ENCODE results near the gene IL12B.
"Not testable (repeated sequence)": the region's sequence is repeated elsewhere in the genome, so short reads cannot be mapped to it uniquely, and the experiment has no call there.

IL12B gene

DNA sequence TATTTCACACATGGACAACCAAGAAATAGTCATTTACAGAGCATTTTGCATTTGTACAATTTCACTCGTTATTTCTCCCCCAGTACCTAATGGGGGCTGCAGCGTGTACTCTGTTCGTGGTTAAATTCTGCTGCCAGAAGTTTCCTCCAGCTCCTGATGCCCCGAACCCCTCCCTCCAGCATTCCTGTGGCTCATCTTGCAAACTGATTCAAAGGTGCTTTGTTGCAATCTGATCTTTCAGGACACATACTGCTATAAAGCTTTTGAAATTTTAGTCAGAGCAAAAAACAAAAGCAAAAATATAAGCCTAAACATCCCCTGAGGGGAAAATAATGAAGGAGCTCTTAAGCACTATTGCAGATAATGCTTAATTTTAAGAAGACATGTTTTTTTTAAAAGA is 39.5 kb downstream of the IL12B start:
- H3K4me1 ChIP-seq: peaks cover 0 to 5% (median 0%) of the 10 kb centered on the region in 10 experiments; a peak in 2 of 20 replicates
- H3K27ac ChIP-seq: no peak overlapping the region
- H3K4me3 ChIP-seq: no peak overlapping the region
- peaks cover 0 to 14% (median 7%) of the 10 kb centered on the region in 11 experiments; a peak in 13 of 22 replicates for H3K9me3 ChIP-seq (replicated peaks in 1 of 11)
- H3K27me3 ChIP-seq: no peaks in the 10 kb centered on the region
- H3K36me3 ChIP-seq: no peaks in the 10 kb centered on the region
- H3K4me2 ChIP-seq: peak overlapping the region in 2 of 11 experiments; percentile 13 to 29; a peak in 1 of 22 replicates
- TF ChIP-seq Cebpa-rat (IDR thresholded peaks at IDR 0.05): no peak
- H4K20me1 ChIP-seq: no peaks in the 10 kb centered on the region
- no peak overlapping the region for H3K9ac ChIP-seq

DNA sequence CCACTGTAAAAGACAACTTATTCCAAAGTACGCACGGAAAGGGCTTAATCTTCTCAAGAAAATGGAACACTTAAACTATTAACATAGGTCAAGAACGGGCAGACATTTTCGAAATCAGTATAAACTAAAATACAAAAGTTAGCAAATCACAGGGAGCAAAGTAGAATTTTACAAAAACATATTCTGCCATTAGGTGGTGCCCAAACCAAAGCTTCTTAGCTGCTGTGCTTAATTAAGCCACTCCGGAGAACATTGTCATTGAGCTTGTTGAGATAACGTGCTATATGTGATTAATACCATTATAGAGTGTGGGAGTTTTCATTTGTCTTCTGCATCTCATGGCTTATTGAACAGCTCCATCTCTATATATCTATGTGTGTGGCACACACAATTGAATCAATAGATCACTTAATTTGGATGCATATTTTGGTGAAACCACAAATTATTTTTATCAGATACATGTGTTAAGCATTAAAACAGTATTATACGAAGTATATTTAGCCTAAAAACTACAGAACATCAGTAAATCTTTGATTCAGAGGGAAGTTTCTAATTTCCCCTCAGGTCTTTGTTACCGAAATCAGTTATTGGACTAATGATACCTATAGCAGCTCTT is 43.8 kb downstream of the IL12B start:
- TF ChIP-seq Cebpa-rat (IDR thresholded peaks at IDR 0.05): no peak
- H4K20me1 ChIP-seq: no peaks in the 10 kb centered on the region
- no peaks in the 10 kb centered on the region for H3K27me3 ChIP-seq
- H3K4me3 ChIP-seq: no peak overlapping the region
- no peak overlapping the region for H3K4me2 ChIP-seq
- no peak overlapping the region for H3K9ac ChIP-seq
- H3K36me3 ChIP-seq: no peaks in the 10 kb centered on the region; a peak in 2 of 22 replicates
- peaks cover 0 to 5% (median 0%) of the 10 kb centered on the region in 10 experiments; a peak in 2 of 20 replicates for H3K4me1 ChIP-seq
- no peak overlapping the region for H3K27ac ChIP-seq
- peaks cover 0 to 14% (median 7%) of the 10 kb centered on the region in 11 experiments; a peak in 13 of 22 replicates for H3K9me3 ChIP-seq (replicated peaks in 1 of 11)

GRCh38 chr5:159274676-159275075 is 55.6 kb downstream of the IL12B start:
- Histone ChIP-seq H3K36me3 (peaks cover 0 to 33% (median 0%) of the 10 kb centered on the region in 11 experiments; a peak in 5 of 22 replicates), H3K27me3 (no peaks in the 10 kb centered on the region)

DNA sequence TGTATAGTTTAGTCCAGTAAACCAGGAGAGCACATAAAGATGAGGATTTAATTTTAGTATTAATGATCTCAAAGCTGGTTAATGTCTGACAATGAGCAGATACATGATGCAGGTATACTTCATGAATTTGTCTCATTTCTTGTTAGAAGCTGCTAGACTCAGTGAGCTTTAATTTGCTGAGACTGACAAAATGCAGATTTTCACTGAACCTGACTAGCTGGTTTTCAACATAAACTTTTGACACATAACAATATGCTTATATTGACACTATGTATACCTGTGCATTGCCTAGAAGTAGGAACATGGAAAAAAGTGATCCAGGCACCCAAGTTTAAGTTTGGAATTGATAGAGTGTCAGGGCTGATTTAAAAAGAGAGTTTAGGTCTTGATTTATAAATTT is 56.4 kb downstream of the IL12B start:
- 0 out of 22 replicates have a peak overlapping the region, but pooled peaks of 1 of the 11 experiments have one; percentile 31 for H3K27ac ChIP-seq
- no peaks in the 10 kb centered on the region for H4K20me1 ChIP-seq
- H3K9me3 ChIP-seq (replicated peaks in 1 of 11): no peaks in the 10 kb centered on the region
- H3K9ac ChIP-seq: peak overlapping the region in 1 of 11 experiments; percentile 55; a peak in 1 of 22 replicates
- H3K4me1 ChIP-seq: peaks cover 0 to 23% (median 0%) of the 10 kb centered on the region in 10 experiments; a peak in 5 of 20 replicates
- peaks cover 0 to 34% (median 0%) of the 10 kb centered on the region in 11 experiments; a peak in 5 of 22 replicates for H3K36me3 ChIP-seq
- no peak overlapping the region for H3K4me3 ChIP-seq
- no peak for TF ChIP-seq Cebpa-rat (IDR thresholded peaks at IDR 0.05)
- no peaks in the 10 kb centered on the region for H3K27me3 ChIP-seq
- peak overlapping the region in 2 of 11 experiments; percentile 37 to 83; a peak in 3 of 22 replicates for H3K4me2 ChIP-seq

More at GRCh38 chr5:159274676-159275075, 55.6 kb downstream of the IL12B start:
- Histone ChIP-seq H3K9me3 (replicated peaks in 1 of 11) (no peaks in the 10 kb centered on the region), H3K27ac (peak overlapping the region in 1 of 11 experiments; percentile 31; a peak in 2 of 22 replicates), H4K20me1 (no peaks in the 10 kb centered on the region), H3K4me1 (peaks cover 0 to 23% (median 0%) of the 10 kb centered on the region in 10 experiments; a peak in 5 of 20 replicates), H3K4me3 (peak overlapping the region in 1 of 10 experiments; percentile 7; a peak in 1 of 20 replicates), H3K4me2 (peak overlapping the region in 4 of 11 experiments; percentile 1 to 83 (median 49); a peak in 5 of 22 replicates), H3K9ac (no peak overlapping the region; a peak in 1 of 22 replicates)
- no peak for TF ChIP-seq Cebpa-rat (IDR thresholded peaks at IDR 0.05)

DNA sequence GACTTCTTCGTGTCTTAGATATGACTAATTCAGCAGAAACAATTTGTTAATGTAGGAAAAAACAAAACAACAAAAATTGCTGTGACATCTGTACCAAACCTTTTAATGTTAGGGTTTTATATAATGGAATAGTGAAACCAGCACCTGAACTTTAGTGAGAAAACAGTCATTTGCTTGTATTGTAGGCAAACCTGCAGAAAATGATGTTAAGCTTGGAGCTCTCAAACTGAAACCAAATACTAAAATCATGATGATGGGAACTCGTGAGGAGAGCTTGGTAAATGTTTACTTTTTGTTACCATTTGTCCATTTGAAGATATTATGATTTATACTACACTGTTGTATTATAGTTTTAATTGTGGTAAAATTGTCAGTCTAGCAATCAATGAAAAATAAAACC is 60.6 kb downstream of the IL12B start:
- Histone ChIP-seq H3K27ac (no peak overlapping the region), H3K4me3 (no peak overlapping the region), H3K9me3 (replicated peaks in 1 of 11) (peaks cover 27 to 34% (median 29%) of the 10 kb centered on the region in 11 experiments), H3K27me3 (no peaks in the 10 kb centered on the region), H3K9ac (no peak overlapping the region), H4K20me1 (no peaks in the 10 kb centered on the region), H3K4me2 (no peak overlapping the region), H3K4me1 (peaks cover 0 to 15% (median 0%) of the 10 kb centered on the region in 10 experiments; a peak in 5 of 20 replicates), H3K36me3 (peaks cover 0 to 43% (median 8%) of the 10 kb centered on the region in 11 experiments; a peak in 8 of 22 replicates)
- TF ChIP-seq Cebpa-rat (IDR thresholded peaks at IDR 0.05): no peak

DNA sequence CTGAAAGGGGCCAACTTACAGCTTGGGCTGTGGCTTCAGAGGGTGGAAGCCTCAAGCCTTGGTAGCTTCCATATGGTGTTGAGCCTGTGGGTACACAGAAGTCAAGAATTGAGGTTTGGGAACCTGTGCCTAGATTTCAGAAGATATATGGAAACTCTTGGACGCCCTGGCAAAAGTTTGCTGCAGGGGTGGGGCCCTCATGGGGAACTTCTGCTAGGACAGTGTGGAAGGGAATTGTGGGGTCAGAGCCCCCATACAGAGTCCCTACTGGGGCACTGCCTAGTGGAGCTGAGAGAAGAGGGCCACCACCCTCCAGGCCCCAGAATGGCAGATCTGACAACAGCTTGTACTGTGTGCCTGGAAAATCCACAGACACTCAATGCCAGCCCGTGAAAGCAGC is 63.5 kb downstream of the IL12B start:
- peaks cover 7 to 18% (median 13%) of the 10 kb centered on the region in 10 experiments; a peak in 16 of 20 replicates for H3K4me1 ChIP-seq
- H3K27me3 ChIP-seq: peaks cover 0 to 19% (median 11%) of the 10 kb centered on the region in 11 experiments; a peak in 12 of 22 replicates
- H3K4me2 ChIP-seq, H3K9ac ChIP-seq, H4K20me1 ChIP-seq, H3K27ac ChIP-seq: not testable (repeated sequence)
- peaks cover 42 to 61% (median 55%) of the 10 kb centered on the region in 11 experiments for H3K9me3 ChIP-seq (replicated peaks in 1 of 11)
- peaks cover 0 to 40% (median 8%) of the 10 kb centered on the region in 11 experiments; a peak in 8 of 22 replicates for H3K36me3 ChIP-seq
- 0 out of 20 replicates have a peak overlapping the region, but pooled peaks of 1 of the 10 experiments have one; percentile 8 for H3K4me3 ChIP-seq
